Epithelial cell of esophagus (primary cell): Measurements from ENCODE around the gene CACNA1D.

Experiments used
- DNase-seq: peaks from one replicate; pipeline ENCODE4 v3.0.0; 2010; ENCODE audit warnings: low read depth
- H3K4me3 ChIP-seq: 2 replicates; pipeline ENCODE4 v1.5.1; 2011; ENCODE audit warnings: mild to moderate bottlenecking, low read length, control low read depth
- CTCF ChIP-seq: IDR thresholded peaks from 2 replicates; pipeline ENCODE4 v1.5.1; 2011; ENCODE audit warnings: low read depth, mild to moderate bottlenecking, low read length, control low read depth, inconsistent platforms; ENCODE audit not compliant: insufficient read depth; ENCODE audit errors: missing control alignments

Gene CACNA1D

GRCh38 chr3:53616971-53617892 is 122.8 kb downstream of the CACNA1D start:
- no peak for TF ChIP-seq CTCF
- no peak for DNase-seq
- H3K4me3 ChIP-seq: no peak overlapping the region

GRCh38 chr3:53617893-53618523 is 123.6 kb downstream of the CACNA1D start:
- no peak for TF ChIP-seq CTCF
- no peak overlapping the region for H3K4me3 ChIP-seq
- no peak for DNase-seq

GRCh38 chr3:53618524-53618906 is 124.1 kb downstream of the CACNA1D start:
- no peak overlapping the region for H3K4me3 ChIP-seq
- no peak for TF ChIP-seq CTCF
- DNase-seq: no peak

GRCh38 chr3:53618936-53619335 is 124.5 kb downstream of the CACNA1D start:
- TF ChIP-seq CTCF: no peak
- H3K4me3 ChIP-seq: no peak overlapping the region
- DNase-seq: no peak

GRCh38 chr3:53624061-53624857 is 129.8 kb downstream of the CACNA1D start:
- H3K4me3 ChIP-seq: no peak overlapping the region
- no peak for DNase-seq
- no peak for TF ChIP-seq CTCF

GRCh38 chr3:53626876-53627275 is 132.5 kb downstream of the CACNA1D start:
- H3K4me3 ChIP-seq: no peak overlapping the region
- no peak for DNase-seq
- TF ChIP-seq CTCF: no peak
